Activated T-cell treated with anti-CD3 and anti-CD28 coated beads, Interleukin-2, amount 50 U/mL, for 72 hours (primary cell): ENCODE data around the gene CHST1. TPM values are rescaled to one million over a fixed set of nuclear protein-coding genes. Genes with fewer than 3 reads are reported as not detected.

Experiments used
- ATAC-seq, 2 donors: fragments of 150-1000 bp; cut with Tn5 transposase; replicated peaks in 1 of 2; 2 replicates each; pipeline ENCODE4 v1.10.0; 2021; ENCODE audit warnings: moderate library complexity in 2 of 2, mild to moderate bottlenecking in 1 of 2
- DNase-seq, 2 donors: peaks; one replicate each; pipeline ENCODE4 v3.0.0; 2021 to 2022; ENCODE audit warnings: mixed read lengths in 1 of 2
- H3K27ac Mint-ChIP-seq: one replicate; pipeline ENCODE4 v1.8.0; 2022; ENCODE audit warnings: mild to moderate bottlenecking, moderate library complexity, mixed read lengths
- H3K27me3 Mint-ChIP-seq: one replicate; pipeline ENCODE4 v1.8.0; 2022; ENCODE audit warnings: low read depth, mixed read lengths
- H3K36me3 Mint-ChIP-seq, 2 donors: one replicate each; pipeline ENCODE4 v1.8.0; 2022; ENCODE audit warnings: mixed read lengths in 2 of 2, mild to moderate bottlenecking in 1 of 2; ENCODE audit not compliant: insufficient read depth in 2 of 2
- H3K4me1 Mint-ChIP-seq: one replicate; pipeline ENCODE4 v1.8.0; 2022; ENCODE audit warnings: low read depth, mixed read lengths
- H3K4me3 Mint-ChIP-seq, 2 donors: one replicate each; pipeline ENCODE4 v1.8.0; 2022; ENCODE audit warnings: mild to moderate bottlenecking in 2 of 2, mixed read lengths in 2 of 2, moderate library complexity in 2 of 2
- H3K9me3 Mint-ChIP-seq, 2 donors: one replicate each; pipeline ENCODE4 v1.8.0; 2022; ENCODE audit warnings: mixed read lengths in 2 of 2
- total RNA-seq, 2 donors: library from RNA; stranded (reverse); gene quantifications; one replicate each; pipeline ENCODE4 v1.2.3, GENCODE V29; 2022

The CHST1 gene
- total RNA-seq, 2 donors from 2014 or later, result 0.10 TPM; not detected in 1

DNA sequence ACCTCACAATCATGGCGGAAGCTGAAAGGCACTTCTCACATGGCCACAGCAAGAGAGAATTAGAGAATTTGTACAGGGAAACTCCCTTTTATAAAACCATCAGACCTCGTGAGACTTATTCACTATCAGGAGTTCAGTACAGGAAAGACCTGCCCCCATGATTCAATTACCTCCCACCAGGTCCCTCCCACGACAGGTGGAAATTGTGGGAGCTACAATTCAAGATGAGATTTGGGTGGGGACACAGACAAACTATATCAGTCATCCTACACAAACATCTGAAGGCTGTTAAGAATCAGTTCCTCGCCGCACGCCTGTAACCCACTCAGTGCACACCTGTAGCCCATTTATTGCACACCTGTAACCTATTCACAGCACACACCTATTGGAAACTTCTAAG, 39.8 kb downstream of the CHST1 start:
- Mint-ChIP-seq H3K36me3 (peaks cover 0 to 3% of the 10 kb centered on the region in 2 donors), H3K4me3 (no peak overlapping the region), H3K27ac (no peak overlapping the region), H3K4me1 (no peaks in the 10 kb centered on the region), H3K9me3 (peaks cover 3 to 7% of the 10 kb centered on the region in 2 donors), H3K27me3 (peaks cover 27% of the 10 kb centered on the region)
- DNase-seq (no peak), ATAC-seq (no peak)

DNA sequence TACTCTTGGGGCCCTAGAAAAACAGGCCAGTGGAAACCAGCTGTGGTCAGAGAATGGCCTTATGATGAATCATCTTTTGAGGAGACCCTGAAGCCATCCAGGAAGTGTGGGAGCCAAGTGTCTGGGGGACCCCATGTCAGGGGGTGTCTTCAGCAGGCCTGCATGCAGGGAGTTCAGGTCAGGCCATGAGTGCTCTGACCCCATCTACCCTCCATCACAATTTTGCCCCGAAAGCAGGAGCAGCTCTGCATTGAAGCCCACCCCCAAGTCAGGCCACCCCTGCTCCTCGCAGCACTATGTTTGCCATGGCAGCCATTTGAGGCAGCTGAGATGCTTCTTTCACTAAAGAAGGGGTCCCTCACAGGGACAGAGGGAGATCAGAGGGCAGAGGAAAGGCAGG, 41.3 kb downstream of the CHST1 start:
- ATAC-seq (no peak), DNase-seq (no peak)
- Mint-ChIP-seq H3K9me3 (peaks cover 2 to 6% of the 10 kb centered on the region in 2 donors), H3K4me1 (no peaks in the 10 kb centered on the region), H3K27me3 (peaks cover 25% of the 10 kb centered on the region), H3K27ac (no peak overlapping the region), H3K4me3 (no peak overlapping the region), H3K36me3 (peaks cover 0 to 7% of the 10 kb centered on the region in 2 donors)

DNA sequence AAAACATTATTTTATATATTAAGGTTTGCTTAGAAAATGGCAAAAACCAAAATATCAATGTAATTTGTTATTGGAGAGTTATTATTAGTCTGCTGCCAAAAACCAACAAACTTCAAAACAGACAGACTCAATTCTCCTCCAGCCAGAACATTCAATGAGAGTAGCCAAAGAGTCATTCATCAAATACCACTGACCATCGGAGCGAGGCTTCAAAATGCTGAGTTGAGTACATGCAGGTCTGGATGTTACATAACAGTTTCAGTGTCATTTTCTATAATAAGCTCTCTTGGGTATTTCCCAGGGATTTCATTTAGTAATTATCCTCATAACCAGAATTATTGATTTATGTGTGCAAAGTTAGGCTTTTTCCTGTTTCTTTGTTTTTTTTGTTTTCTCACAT, 42.6 kb downstream of the CHST1 start:
- Mint-ChIP-seq H3K36me3 (peaks cover 0 to 7% of the 10 kb centered on the region in 2 donors), H3K4me3 (no peak overlapping the region), H3K27me3 (peaks cover 28% of the 10 kb centered on the region), H3K27ac (no peak overlapping the region), H3K9me3 (peaks cover 2 to 6% of the 10 kb centered on the region in 2 donors), H3K4me1 (no peaks in the 10 kb centered on the region)
- no peak for ATAC-seq
- DNase-seq, result no peak

DNA sequence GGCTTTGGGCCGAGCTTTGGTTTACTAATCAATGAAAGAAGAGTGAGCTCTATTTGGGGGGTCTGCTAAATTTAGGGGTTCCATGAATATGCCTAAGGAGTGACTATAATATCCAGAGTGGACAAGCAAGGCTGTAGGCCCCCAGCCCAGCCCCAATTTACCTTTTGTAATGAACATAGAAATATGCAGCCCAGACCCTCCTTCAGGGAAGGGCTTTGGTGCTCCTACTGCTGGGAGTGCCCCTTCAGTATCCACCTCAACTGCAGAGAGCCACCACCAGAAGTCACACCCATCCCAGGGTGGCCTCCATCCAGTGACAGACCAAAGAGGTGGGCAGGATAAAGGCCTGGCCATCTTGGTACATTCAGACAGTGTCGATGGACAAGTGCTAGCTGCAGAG, 43.1 kb downstream of the CHST1 start:
- Mint-ChIP-seq H3K4me3 (no peak overlapping the region), H3K4me1 (no peaks in the 10 kb centered on the region), H3K27me3 (peaks cover 34% of the 10 kb centered on the region), H3K36me3 (peaks cover 0 to 7% of the 10 kb centered on the region in 2 donors), H3K27ac (no peak overlapping the region), H3K9me3 (peaks cover 2 to 6% of the 10 kb centered on the region in 2 donors)
- DNase-seq (no peak), ATAC-seq (no peak)

DNA sequence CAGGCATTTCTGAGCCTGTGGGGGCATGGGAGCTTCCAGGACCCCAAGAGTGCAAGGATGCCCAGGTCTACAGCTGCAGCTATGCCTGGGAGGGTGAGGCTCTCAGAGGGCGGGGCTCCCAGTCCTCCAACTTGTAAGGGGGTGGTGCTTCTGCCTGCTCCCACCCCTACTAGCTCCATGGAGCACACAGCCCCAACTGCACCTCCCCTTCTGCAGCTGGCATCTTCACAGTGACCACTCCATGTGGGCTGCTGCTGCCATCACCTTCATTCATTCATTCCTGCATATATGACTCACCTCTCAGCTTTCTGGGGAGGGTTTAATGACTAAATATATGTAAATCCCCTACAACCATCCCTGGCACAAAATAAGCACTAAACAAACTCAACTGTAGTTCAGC, 43.8 kb downstream of the CHST1 start:
- peaks cover 0 to 7% of the 10 kb centered on the region in 2 donors for H3K36me3 Mint-ChIP-seq
- peaks cover 37% of the 10 kb centered on the region for H3K27me3 Mint-ChIP-seq
- H3K27ac Mint-ChIP-seq, result no peak overlapping the region
- H3K9me3 Mint-ChIP-seq, result peaks cover 2 to 6% of the 10 kb centered on the region in 2 donors
- DNase-seq (no peak), ATAC-seq (no peak)
- H3K4me3 Mint-ChIP-seq, result no peak overlapping the region
- no peaks in the 10 kb centered on the region for H3K4me1 Mint-ChIP-seq

DNA sequence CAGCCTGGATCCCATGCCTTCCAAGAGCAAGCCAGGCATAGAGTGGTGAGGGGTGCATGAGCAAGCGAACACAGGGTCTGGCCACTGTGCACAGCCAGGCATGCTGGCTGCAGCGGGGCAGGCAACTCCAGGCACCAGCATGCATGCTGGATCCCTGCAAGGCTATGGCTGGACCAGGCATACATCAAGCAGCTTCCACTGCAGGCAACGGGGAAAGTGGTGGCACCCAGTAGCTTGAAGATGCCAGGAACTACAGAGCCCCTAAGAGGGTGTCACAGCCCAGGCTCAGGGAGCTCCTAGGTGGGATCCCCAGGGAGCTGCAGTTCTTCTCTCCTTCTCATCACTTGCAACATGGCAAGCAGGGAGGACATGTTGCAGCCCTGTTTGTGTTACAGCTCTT, 45.2 kb downstream of the CHST1 start:
- no peak for DNase-seq
- Mint-ChIP-seq H3K36me3 (peaks cover 0 to 7% of the 10 kb centered on the region in 2 donors), H3K9me3 (peaks cover 2 to 6% of the 10 kb centered on the region in 2 donors), H3K27me3 (peaks cover 26% of the 10 kb centered on the region), H3K27ac (no peak overlapping the region), H3K4me1 (no peaks in the 10 kb centered on the region), H3K4me3 (no peak overlapping the region)
- no peak for ATAC-seq

DNA sequence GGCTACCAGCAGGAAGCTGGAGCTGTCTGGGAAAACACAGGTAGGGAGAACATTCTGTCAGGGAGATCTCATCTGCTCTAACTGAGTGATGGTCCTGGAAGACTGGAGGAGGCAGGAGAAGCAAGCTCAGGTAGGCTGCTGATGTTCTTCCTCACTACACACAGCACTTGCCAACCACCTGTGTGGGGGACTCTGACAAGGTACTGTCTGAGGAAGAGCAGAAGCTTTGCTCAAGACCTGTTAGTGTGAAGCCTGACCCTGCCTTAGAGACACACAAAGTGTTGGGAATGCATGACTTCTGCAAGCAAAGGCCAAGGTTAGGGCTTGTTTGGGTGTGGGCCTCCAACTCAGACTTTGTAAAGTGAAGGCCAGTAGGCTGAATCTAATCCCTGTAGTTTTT, 46.5 kb downstream of the CHST1 start:
- no peak for ATAC-seq

DNA sequence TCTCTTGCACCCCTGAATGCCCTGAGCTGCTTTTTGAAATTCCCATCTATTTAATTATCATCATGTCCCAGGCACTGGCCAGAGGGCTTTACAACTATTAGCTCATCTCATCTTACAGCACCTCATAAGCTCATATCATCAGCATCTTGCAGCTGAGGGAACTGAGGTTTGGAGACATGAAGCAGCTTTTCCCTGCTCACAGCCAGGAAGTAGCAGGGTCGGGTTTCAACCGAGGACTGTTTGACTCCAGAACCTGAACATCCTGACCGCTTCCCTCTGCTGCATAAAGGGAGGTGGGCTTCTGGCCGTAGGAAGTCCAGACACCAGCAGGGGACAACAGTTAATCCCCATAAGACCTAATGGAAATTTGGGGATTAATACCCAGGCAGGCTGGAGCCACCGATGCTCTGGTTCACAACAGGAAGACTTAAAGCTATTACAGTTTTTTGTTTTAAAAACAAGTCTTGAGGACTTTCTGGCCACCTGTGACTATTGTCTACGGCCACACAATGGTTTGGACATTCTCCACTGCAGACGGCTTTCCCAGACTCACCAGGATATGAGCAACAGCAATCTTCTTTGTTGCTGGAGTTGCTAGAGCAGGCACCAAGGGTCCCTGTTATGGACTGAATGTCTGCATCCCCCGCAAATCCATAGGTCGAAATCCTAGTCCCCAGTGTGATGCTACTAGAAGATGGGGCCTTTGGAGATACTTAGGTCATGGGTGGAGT, 47.4 kb downstream of the CHST1 start:
- no peak overlapping the region for H3K27ac Mint-ChIP-seq
- DNase-seq (no peak), ATAC-seq (no peak)
- peaks cover 2 to 6% of the 10 kb centered on the region in 2 donors for H3K9me3 Mint-ChIP-seq
- H3K27me3 Mint-ChIP-seq, result peaks cover 21% of the 10 kb centered on the region
- H3K4me1 Mint-ChIP-seq, result no peaks in the 10 kb centered on the region
- no peak overlapping the region for H3K4me3 Mint-ChIP-seq
- peaks cover 0 to 7% of the 10 kb centered on the region in 2 donors for H3K36me3 Mint-ChIP-seq

More for the DNA sequence above, 46.5 kb downstream of the CHST1 start:
- DNase-seq, result no peak
- H3K4me1 Mint-ChIP-seq, result no peaks in the 10 kb centered on the region
- H3K36me3 Mint-ChIP-seq, result peaks cover 0 to 7% of the 10 kb centered on the region in 2 donors
- peaks cover 2 to 6% of the 10 kb centered on the region in 2 donors for H3K9me3 Mint-ChIP-seq
- H3K27me3 Mint-ChIP-seq, result peaks cover 21% of the 10 kb centered on the region
- H3K4me3 Mint-ChIP-seq, result no peak overlapping the region
- H3K27ac Mint-ChIP-seq, result no peak overlapping the region

DNA sequence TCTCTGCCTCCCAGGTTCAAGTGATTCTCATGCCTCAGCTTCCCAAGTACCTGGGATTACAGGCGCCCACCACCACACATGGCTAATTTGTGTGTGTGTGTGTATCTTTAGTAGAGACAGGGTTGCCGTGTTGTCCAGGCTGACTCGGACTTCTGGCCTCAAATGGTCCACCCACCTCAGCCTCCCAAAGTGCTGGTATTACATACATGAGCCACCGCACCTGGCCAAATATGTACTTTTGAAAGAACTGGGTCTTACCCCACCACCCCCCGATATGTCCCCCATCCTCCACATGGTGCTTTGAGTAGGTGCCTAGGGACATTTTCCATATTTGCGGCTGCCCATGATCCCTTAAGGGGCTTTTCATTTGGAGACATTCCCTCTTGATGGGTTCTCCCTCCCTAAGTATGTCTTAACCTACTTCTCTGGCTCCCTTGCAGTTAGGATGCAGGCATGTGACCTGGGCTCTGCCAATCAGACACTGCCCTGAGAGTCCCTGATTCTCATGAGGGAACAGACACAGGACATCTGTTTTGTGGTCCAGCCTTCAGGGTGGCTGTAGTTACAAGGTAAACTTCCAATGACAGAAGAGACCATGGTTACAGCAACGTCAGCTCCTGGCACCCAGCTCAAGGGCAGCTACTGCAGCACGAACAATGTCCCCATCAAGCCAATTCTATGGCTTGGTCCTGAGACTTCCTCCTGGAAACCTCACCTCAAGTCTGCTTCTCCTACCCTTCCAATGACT, 48.4 kb downstream of the CHST1 start:
- Mint-ChIP-seq H3K27ac (no peak overlapping the region), H3K36me3 (peaks cover 0 to 7% of the 10 kb centered on the region in 2 donors), H3K9me3 (peaks cover 2 to 6% of the 10 kb centered on the region in 2 donors), H3K27me3 (peaks cover 21% of the 10 kb centered on the region), H3K4me3 (no peak overlapping the region), H3K4me1 (no peaks in the 10 kb centered on the region)
- DNase-seq (no peak), ATAC-seq (no peak)

DNA sequence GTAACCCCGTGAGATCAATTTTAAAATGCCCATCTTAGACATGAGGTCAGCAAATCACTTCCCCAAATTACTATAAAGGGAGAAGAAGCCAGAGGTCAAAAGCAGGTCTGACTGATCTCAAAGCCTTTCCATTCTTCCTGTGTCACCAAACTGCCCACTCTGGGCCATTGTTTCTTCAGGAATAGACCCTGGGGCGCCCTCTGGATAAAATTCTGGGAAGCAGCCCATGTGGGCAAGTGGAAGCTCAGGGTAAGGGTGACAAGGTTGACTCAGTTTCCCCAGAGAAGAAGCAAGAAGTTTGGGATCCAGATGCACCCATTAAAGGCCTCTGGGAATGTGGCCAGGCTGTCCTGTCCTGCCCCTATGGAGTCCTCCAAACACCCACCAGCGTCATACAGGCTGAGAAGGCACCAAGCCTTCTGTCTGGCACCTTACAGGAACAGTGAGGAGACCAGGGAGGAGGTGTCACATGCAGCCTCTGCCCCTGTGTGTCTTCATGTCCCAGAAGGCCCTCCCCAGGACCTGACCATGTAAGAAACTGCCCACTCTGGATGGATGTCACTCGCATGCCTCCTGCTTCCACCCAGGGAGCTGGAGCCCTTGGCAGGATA, 50.1 kb downstream of the CHST1 start:
- Mint-ChIP-seq H3K27me3 (peaks cover 21% of the 10 kb centered on the region), H3K4me1 (no peaks in the 10 kb centered on the region), H3K36me3 (peaks cover 0 to 3% of the 10 kb centered on the region in 2 donors), H3K9me3 (peaks cover 2% of the 10 kb centered on the region in 2 donors), H3K4me3 (no peak overlapping the region), H3K27ac (no peak overlapping the region)
- ATAC-seq (no peak), DNase-seq (no peak)

DNA sequence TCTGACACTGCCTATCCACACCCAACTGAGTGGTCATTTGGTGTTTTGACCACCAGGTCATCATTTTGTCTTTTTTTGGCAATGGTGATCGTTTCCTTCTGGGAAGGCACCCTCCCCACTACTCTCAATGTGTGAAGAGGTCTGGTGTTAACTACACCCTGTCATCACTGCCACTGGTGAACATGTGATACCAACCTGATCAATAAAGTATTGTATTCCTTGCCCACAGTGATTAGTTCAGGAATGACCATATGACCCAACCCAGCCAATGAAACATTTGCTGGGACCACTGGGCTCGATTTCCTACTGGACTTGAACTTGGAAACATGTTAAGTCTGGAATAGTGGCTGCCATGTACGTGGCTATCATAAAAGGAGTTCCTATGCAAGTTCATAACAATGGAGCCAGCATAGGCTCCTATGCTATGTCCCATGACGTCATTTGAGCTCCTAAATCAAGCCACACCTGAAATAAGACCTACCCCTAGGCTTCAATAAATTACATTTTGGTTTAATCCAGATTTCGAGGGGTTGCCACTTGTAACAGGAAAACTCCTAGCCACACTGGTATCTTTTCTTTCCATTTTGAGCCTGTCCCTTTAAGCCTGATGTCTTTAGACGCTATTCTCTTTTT, 51.1 kb downstream of the CHST1 start:
- Mint-ChIP-seq H3K27ac (no peak overlapping the region), H3K27me3 (peaks cover 19% of the 10 kb centered on the region), H3K9me3 (peaks cover under 1% of the 10 kb centered on the region in 2 donors), H3K36me3 (peaks cover 0 to under 1% of the 10 kb centered on the region in 2 donors), H3K4me3 (no peak overlapping the region), H3K4me1 (no peaks in the 10 kb centered on the region)
- DNase-seq (no peak), ATAC-seq (no peak)

DNA sequence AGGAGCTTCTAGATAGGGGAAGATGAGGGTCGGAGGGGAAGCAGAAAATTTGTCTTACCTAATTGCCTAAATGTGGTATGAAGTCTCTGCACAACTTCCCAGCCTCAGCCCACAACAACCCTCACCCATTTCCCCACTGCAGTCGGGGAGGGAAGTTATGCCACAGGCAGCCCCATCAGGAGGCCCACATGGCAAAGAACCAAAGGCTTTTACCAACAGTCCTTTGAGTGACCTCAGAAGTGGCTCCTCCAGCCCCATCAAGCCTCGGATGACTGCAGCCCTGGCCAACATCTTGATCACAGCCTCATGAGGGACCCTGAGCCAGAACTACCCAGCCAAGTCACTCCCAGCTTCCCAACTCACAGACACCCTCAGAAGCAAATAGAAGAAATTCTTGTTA, 54.8 kb downstream of the CHST1 start:
- H3K36me3 Mint-ChIP-seq, result no peaks in the 10 kb centered on the region
- DNase-seq (no peak), ATAC-seq (no peak)
- H3K9me3 Mint-ChIP-seq, result peaks cover 0 to 1% of the 10 kb centered on the region in 2 donors
- H3K27me3 Mint-ChIP-seq, result peaks cover 19% of the 10 kb centered on the region
- H3K4me3 Mint-ChIP-seq, result no peak overlapping the region
- H3K27ac Mint-ChIP-seq, result no peak overlapping the region
- H3K4me1 Mint-ChIP-seq, result no peaks in the 10 kb centered on the region

DNA sequence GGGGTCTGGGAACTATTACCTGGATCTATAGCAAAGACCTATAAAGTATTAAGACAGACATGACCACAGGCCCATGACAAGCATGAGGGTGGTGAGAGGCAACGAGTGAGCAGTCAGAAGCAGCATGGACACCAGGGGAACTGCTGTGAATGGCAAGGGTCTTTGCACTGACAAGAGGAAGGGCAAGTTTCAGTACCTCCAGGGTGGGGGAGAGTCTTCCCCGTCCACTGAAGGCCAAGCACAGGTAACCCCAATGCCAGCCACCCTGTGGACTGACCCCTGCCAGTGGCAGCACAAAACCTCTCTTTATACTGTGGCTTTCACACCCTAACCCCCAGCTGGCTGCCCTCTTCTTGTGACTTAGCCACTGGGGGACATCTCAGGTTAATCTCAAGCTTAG, 55.5 kb downstream of the CHST1 start:
- peaks cover 0 to 1% of the 10 kb centered on the region in 2 donors for H3K9me3 Mint-ChIP-seq
- H3K27me3 Mint-ChIP-seq, result peaks cover 19% of the 10 kb centered on the region
- ATAC-seq (no peak), DNase-seq (no peak)
- H3K4me3 Mint-ChIP-seq, result no peak overlapping the region
- H3K4me1 Mint-ChIP-seq, result no peaks in the 10 kb centered on the region
- H3K27ac Mint-ChIP-seq, result no peak overlapping the region
- H3K36me3 Mint-ChIP-seq, result no peaks in the 10 kb centered on the region
